Measurements from ENCODE around the gene CSMD2. TPM values are rescaled to one million over a fixed set of nuclear protein-coding genes. Genes with fewer than 3 reads are reported as not detected.

The CSMD2 gene
- total and polyA plus RNA-seq, 2 donors (not counting 1 experiment from before 2014, with no cell fraction given): 2.2 to 7.6 TPM

- Histone ChIP-seq H3K4me3 (replicated peaks in 1 of 4; ENCODE audit: control extremely low read depth in 1 of 4, insufficient read depth in 1 of 4, low read depth in 3 of 4, low read length in 4 of 4) (no peak overlapping the region), H3K4me1 (ENCODE audit: control insufficient read depth, extremely low read depth, insufficient read depth, low read length) (peaks cover 10% of the 10 kb centered on the region), H3K9ac (ENCODE audit: insufficient read depth, low read length) (no peak overlapping the region), H3K27ac (ENCODE audit: insufficient read depth, low read length) (peak overlapping the region; percentile 53), H4K20me1 (ENCODE audit: control insufficient read depth, extremely low read depth, insufficient read depth, low read length) (no peaks in the 10 kb centered on the region), H3K79me2 (ENCODE audit: control insufficient read depth, insufficient read depth, low read length) (no peaks in the 10 kb centered on the region), H3K27me3 (ENCODE audit: control insufficient read depth, insufficient read depth, low read length) (no peaks in the 10 kb centered on the region), H3K9me3 (ENCODE audit: control insufficient read depth, insufficient read depth, low read depth, low read length) (no peaks in the 10 kb centered on the region), H2AFZ (ENCODE audit: low read length) (peak overlapping the region; percentile 49), H3K4me2 (ENCODE audit: extremely low read depth, insufficient read depth, low read length) (peak overlapping the region; percentile 56), H3K36me3 (ENCODE audit: control insufficient read depth, insufficient read depth, low read length) (no peaks in the 10 kb centered on the region)
- no peak for TF ChIP-seq EZH2 (IDR thresholded peaks at IDR 0.05; ENCODE audit: low read length, missing control alignments)
- no peak for TF ChIP-seq CTCF (conservative IDR thresholded peaks at IDR 0.05 in 1 of 2, IDR thresholded peaks at IDR 0.05 in 1 of 2; ENCODE audit: low read depth in 1 of 2, low read length in 2 of 2)
- peak; percentile 15 to 87 for DNase-seq (ENCODE audit: low read depth in 2 of 2)
Observed at GRCh38 chr1:33893147-33893830, 271.7 kb downstream of the CSMD2 start.

GRCh38 chr1:33886496-33886895 is 278.5 kb downstream of the CSMD2 start:
- Histone ChIP-seq H3K4me2 (ENCODE audit: extremely low read depth, insufficient read depth, low read length) (no peak overlapping the region), H2AFZ (ENCODE audit: low read length) (no peak overlapping the region), H3K27me3 (ENCODE audit: control insufficient read depth, insufficient read depth, low read length) (no peaks in the 10 kb centered on the region), H3K27ac (ENCODE audit: insufficient read depth, low read length) (no peak overlapping the region), H3K36me3 (ENCODE audit: control insufficient read depth, insufficient read depth, low read length) (no peaks in the 10 kb centered on the region), H3K9ac (ENCODE audit: insufficient read depth, low read length) (no peak overlapping the region), H4K20me1 (ENCODE audit: control insufficient read depth, extremely low read depth, insufficient read depth, low read length) (no peaks in the 10 kb centered on the region), H3K4me1 (ENCODE audit: control insufficient read depth, extremely low read depth, insufficient read depth, low read length) (no peaks in the 10 kb centered on the region), H3K79me2 (ENCODE audit: control insufficient read depth, insufficient read depth, low read length) (no peaks in the 10 kb centered on the region), H3K4me3 (replicated peaks in 1 of 4; ENCODE audit: control extremely low read depth in 1 of 4, insufficient read depth in 1 of 4, low read depth in 3 of 4, low read length in 4 of 4) (no peak overlapping the region), H3K9me3 (ENCODE audit: control insufficient read depth, insufficient read depth, low read depth, low read length) (no peaks in the 10 kb centered on the region)
- no peak for DNase-seq (ENCODE audit: low read depth in 2 of 2)
- TF ChIP-seq EZH2 (IDR thresholded peaks at IDR 0.05; ENCODE audit: low read length, missing control alignments) (no peak), CTCF (conservative IDR thresholded peaks at IDR 0.05 in 1 of 2, IDR thresholded peaks at IDR 0.05 in 1 of 2; ENCODE audit: low read depth in 1 of 2, low read length in 2 of 2) (no peak)

- Histone ChIP-seq H4K20me1 (ENCODE audit: control insufficient read depth, extremely low read depth, insufficient read depth, low read length) (no peaks in the 10 kb centered on the region), H3K4me3 (replicated peaks in 1 of 4; ENCODE audit: control extremely low read depth in 1 of 4, insufficient read depth in 1 of 4, low read depth in 3 of 4, low read length in 4 of 4) (no peak overlapping the region), H3K9ac (ENCODE audit: insufficient read depth, low read length) (no peak overlapping the region), H3K9me3 (ENCODE audit: control insufficient read depth, insufficient read depth, low read depth, low read length) (no peaks in the 10 kb centered on the region), H2AFZ (ENCODE audit: low read length) (no peak overlapping the region), H3K79me2 (ENCODE audit: control insufficient read depth, insufficient read depth, low read length) (no peaks in the 10 kb centered on the region), H3K27ac (ENCODE audit: insufficient read depth, low read length) (no peak overlapping the region), H3K27me3 (ENCODE audit: control insufficient read depth, insufficient read depth, low read length) (no peaks in the 10 kb centered on the region), H3K4me2 (ENCODE audit: extremely low read depth, insufficient read depth, low read length) (no peak overlapping the region), H3K4me1 (ENCODE audit: control insufficient read depth, extremely low read depth, insufficient read depth, low read length) (peaks cover 3% of the 10 kb centered on the region), H3K36me3 (ENCODE audit: control insufficient read depth, insufficient read depth, low read length) (no peaks in the 10 kb centered on the region)
- DNase-seq (ENCODE audit: low read depth in 2 of 2): peak in 1 of 2 donors; percentile 20
- no peak for TF ChIP-seq CTCF (conservative IDR thresholded peaks at IDR 0.05 in 1 of 2, IDR thresholded peaks at IDR 0.05 in 1 of 2; ENCODE audit: low read depth in 1 of 2, low read length in 2 of 2)
- no peak for TF ChIP-seq EZH2 (IDR thresholded peaks at IDR 0.05; ENCODE audit: low read length, missing control alignments)
Observed at GRCh38 chr1:33880305-33880704, 284.7 kb downstream of the CSMD2 start.
